Measurements from ENCODE around the gene SYNE1.

GRCh38 chr6:152096863-152097496, 540.2 kb downstream of the SYNE1 start:
- TF ChIP-seq ZNF274 (IDR thresholded peaks at IDR 0.05; ENCODE audit: low read depth, low read length), result no peak
- no peak for TF ChIP-seq SUZ12 (IDR thresholded peaks at IDR 0.05; ENCODE audit: extremely low read depth, insufficient read depth, insufficient read length)
